GM19193 (cell line): Measurements from ENCODE around the gene WFDC8.

Experiments
- POLR2A ChIP-seq: IDR thresholded peaks from 4 replicates; pipeline ENCODE4 v1.6.1; 2011; ENCODE audit not compliant: insufficient read depth, insufficient read length; ENCODE audit errors: extremely low read depth

The WFDC8 gene

DNA sequence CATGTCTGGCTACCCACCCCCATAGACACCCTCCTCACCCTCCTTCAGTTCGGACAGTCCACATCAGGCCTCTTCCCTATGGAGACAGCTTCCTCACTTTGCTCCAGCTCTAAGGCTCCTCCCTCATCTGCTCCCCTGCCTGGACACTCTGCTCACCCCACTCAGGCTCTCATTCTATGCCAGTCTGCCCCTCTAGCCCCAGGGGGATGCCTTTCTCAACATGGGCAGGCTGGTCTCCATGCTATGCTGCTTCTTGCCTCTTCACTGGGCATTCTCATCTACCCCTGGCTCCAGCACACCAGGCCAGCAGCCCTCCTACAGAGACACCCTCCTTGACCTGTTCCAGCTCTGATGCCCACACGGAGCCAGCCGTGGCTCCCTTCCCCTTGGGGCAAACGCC lies at the start of gene WFDC8:
TSS of gene WFDC8 (minus strand) at position 101 of the 400 bp plus-strand sequence. CDS start at position 64, 37 bp downstream.
- no peak for TF ChIP-seq POLR2A

DNA sequence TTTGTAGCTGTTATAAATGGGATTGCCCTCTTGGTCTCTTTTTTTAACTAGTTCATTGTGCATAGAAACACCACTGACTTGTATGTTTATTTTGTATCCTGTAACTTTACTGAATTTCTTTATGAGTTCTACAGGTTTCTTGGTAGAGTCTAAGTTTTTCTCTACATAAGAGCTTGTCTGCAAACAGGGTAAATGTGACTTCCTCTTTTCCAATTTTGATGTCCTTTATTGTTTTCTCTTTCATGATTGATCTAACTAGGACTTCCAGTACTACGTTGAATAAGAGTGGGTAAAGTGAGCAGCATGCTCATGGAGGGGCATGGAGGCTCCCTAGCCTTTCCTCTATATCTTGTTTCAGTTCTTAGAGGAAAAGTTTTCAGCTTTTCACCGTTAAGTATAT lies 47.5 kb upstream of the WFDC8 start:
- no peak for TF ChIP-seq POLR2A

DNA sequence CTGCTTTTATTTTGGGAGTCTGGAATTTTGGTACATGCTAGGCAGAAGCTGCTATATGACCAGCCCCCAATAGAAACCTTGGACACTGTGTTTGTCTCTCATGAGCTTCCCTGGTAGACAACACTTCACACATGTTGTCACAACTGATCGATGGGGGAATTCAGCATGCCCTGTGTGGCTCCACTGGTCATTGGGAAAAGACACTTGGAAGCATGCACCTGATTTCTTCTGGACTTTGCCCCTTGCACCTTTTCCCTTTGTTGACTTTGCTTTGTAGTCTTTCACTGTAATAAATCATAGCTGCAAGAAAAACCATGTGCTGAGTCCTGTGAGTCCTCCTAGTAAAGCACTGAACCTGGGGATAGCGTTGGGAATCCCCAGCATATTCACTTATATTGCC lies 42.5 kb upstream of the WFDC8 start:
- no peak for TF ChIP-seq POLR2A

DNA sequence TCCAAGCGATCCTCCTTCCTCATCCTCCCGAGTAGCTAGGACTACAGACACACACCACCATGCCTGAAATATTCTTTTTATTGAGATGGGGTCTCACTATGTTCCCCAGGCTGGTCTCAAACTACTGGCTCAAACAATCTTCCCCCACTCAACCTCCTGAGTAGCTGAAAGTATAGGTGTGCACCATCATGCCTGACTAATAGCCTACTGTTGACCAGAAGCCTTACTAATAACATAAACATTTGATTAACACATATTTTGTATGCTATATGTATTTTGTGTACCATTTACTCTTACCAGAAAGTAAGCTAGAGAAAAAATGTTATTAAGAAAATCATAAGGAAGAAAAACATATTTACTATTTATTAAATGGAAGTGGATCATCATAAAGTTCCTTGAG lies 38.5 kb upstream of the WFDC8 start:
- TF ChIP-seq POLR2A: no peak

DNA sequence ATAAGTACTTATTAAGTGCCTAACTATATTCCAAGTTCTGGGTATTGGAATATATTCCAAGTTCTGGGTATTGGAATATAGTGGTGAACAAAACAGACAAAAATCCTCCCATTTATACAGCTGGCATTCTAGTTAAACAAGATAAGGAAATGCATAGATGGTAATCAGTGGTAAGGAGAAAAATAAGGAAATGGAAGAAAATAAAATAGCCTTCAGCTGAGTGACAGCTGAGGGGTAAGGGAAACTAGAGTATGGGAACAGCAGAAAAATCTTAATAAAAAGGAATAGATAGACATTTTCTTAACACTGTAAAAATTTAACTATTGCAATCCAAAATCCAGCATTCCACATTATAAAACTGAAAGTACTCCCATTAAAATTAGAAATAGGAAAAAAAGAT lies 33.2 kb upstream of the WFDC8 start:
- no peak for TF ChIP-seq POLR2A

DNA sequence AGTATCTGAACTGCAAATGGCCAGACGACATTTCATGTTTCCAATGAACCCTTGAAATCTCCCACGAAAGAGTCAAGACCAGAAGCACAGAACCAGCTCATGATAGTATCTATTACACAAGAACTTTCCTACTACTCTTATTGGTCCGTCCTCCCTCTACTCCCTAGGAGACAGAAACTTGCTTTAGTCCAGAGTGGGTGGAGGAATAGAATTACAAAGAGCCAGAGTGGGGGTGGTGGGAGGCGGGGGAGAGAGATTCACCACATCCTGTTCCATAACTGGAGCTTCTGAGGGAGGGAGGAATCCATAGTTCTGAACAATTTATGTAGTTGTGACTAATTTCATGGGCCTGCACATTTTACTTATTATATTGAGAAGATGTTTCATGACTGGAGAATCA lies 32.0 kb upstream of the WFDC8 start:
- no peak for TF ChIP-seq POLR2A

DNA sequence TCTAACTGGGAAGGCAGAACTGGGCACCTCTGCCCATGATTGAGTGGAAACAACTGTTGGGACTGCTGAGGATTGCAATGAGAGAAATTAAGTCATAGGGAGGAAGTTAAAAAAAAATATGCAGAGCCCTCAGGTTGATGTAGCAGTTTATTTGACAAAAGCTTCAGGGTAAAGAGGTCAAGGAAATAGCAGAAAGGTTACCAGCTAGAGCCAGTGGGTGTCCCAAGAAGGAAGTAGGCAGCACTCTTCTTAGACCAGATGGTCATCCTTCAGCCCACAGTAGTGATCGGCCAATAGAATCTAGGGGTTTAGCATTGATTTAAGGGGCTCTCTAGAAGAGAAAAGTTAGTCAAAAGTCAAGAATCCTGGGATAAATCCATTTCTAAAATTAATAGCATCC lies 28.7 kb upstream of the WFDC8 start:
- no peak for TF ChIP-seq POLR2A

DNA sequence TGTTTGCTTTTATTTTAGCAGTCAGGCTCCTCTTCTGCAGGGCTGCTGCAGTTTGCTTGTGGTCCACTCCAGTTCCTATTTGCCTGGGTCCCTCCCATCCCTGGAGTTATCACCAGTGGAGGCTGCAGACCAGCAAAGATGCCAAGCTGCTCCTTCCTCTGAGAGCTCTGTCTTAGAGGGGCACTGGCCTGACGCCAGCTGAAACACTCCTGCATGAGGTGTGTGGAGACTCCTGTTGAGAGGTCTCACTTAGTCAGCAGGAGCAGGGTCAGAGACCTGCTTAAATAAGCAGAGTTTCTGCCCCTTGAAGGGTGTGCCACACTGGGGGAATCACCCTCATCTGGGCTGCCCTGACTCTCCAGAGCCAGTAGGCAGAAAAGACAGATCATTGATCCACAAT lies 16.2 kb upstream of the WFDC8 start:
- TF ChIP-seq POLR2A: no peak

DNA sequence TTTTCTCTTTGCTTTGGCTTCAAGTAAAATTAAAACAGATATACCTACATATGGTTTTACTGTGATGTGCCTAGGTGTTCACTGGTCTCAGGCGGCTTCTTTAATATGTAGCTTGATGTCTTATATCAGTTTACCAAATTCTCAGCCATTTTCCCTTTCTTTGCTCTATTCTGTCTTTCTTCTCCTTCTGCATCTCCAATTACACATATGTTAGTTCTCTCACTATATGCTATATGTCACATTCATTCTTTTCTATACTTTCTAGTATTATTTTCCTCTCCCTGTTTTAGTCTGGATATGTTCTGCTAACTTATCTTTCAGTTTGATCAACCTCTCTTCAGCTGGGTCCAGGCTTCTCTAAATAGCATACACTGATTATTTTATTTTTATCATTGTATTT lies 14.4 kb upstream of the WFDC8 start:
- TF ChIP-seq POLR2A: no peak

DNA sequence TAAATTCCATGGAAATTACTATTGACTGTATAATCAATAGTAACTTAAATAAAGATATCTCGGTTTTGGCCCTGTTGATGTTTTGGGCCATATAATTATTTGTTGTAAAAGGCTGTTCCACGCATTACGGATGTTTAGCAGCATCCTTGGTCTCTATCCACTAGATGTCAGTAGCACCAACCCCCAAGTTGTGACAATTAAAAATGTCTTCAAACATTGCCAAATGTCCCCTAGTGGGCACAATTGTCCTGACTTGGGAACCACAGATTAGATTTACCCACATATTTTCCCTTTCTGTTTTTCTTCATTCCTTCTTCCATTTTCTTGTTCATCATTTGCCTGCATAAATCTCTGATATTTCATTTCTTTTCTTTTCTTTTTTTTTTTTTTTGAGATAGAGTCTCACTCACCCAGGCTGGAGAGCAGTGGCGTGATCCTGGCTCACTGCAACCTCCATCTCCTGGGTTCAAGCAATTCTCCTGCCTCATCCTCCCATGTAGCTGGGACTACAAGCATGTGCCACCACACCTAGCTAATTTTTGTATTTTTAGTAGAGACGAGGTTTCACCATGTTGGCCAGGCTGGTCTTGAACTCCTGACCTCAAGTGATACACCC lies 13.6 kb upstream of the WFDC8 start:
- no peak for TF ChIP-seq POLR2A

DNA sequence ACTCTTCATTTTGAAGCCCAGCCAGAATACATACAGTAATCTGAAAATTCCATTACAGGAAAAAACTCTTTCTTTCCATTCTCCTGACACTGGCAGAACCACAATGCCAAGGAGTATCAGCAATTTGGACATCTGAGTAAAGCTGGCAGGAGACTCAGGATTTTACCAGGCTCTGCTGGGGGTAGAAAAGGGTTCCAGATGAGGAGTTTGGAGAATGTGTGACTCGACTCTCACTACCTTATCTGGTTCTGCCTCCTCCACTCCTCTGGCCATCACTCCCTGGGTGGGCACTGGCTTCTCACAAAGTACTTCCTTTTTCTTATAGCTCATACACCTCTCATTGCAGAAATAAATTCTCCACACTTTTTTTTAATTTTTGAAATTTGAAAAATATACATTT lies 10.6 kb upstream of the WFDC8 start:
- TF ChIP-seq POLR2A: no peak

DNA sequence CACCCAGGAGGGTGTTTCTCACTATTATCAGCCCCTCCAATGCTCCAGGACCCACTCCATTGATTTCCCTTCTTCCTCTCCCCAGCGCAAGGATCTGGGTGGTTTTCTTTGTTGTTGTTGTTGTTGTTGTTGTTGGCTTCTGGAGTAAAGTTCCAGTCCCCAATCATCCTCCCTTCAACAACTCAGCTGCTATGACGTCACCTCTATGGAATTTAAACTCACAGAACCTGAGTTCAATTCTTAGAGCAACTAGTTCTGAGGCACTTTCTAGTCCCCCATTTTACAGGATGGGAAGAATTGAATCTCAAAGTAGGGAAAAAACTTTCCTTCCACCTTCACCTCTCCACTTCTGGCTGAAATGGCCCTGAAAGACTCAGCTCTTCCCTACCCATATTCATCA lies 9.7 kb upstream of the WFDC8 start:
- no peak for TF ChIP-seq POLR2A

DNA sequence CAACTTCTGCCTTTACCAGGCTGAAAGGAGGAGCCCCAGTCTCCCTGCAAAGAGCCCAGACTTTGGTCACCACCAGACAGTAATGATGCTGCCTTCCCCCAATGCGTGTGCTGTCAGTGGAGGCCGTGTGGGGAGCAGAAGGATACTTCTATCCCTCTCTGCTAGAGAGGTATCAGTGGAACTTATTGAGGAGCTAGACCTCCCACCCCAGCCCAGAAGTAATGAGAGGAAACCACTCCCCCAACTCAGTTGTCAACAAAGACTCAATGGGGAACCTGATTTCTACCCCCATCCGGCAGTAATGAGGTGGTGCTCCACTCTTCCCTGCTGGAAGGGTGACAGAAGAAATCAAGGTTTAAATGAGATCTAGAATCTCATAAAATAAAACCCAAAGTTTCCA lies 4.4 kb upstream of the WFDC8 start:
- no peak for TF ChIP-seq POLR2A

DNA sequence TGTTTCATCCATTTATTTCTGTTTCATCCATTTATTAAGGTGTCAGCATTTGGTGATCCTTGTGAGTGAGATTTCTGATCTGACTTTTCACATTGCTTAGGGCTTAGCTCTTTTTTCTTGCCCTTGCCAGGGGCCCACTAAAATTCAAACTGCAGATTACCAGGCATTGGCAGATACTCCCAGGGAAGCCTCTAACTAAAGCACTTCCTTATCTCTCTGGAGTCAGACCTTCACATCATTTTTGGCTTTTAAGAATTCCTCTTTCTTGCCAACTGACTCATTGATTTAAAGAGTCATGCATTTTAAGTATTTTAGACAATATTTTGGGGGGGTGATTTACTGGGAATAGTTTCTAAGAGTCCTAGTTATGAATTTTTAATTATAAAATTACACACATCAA lies 2.6 kb upstream of the WFDC8 start:
- no peak for TF ChIP-seq POLR2A

DNA sequence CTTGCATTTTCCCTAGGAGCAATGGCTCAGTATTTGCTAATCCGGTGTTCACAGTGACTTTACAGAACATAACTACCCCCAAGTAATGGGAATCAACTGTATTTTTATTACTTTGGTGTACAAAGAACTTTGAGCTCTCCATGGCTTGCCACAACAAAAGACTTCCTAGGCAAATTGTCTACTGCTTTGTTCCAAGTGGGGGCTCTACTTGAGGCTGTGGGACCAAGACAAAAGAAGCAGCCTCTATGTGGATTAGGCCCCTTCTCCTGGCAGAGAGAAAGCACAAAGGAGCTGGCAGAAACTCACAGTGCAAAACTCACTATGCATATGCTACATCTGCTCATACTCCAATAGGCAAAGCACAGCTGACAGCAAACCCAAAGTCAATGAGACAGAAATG lies 853 bp downstream of the WFDC8 start:
- TF ChIP-seq POLR2A: no peak

DNA sequence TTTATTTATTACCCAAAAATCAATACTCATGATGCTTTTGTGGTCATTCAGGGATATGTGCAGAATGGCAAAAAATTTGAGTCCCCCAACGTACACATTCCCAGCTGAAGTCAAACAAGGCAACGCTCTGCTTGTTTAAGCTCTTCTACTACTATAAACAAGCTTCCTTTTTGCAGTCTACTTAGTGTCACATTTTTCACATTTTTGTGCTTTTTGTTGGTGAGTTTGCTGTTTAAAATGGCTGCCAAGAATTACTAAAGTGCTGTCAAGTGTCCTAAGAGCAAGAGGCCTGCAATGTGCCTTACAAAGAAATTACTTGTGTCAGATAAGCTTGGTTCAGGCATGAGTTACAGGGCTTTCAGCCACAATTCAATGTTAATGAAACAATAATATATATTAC lies 2.1 kb downstream of the WFDC8 start:
- no peak for TF ChIP-seq POLR2A

DNA sequence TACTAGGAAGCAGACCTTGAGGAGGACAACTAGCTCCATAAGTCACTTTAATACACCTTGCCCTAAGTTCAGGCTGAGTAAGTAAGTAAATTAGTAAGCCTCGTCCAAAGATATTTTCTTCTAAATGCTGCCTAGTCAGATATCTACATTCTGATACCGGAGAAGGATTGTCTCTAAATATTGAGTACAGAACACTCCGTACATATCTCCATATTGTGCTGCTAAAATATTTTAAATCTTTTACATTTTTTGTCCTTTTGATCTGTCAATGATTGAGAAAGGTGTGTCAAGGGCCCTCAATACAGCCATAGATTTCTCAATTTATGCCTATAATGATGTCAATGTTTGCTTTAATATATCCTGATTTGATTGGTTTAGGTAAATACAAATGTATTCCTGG lies 3.2 kb downstream of the WFDC8 start:
- no peak for TF ChIP-seq POLR2A
